Brain pericyte (primary cell): ENCODE results near the gene TENT5C.

ENCODE experiments used
- DNase-seq: peaks from one replicate; pipeline ENCODE4 v3.0.0-alpha.2; 2012; ENCODE audit warnings: low read depth, low spot score

Gene TENT5C

GRCh38 chr1:117634631-117635030 lies 28.8 kb downstream of the TENT5C start:
- DNase-seq: no peak

GRCh38 chr1:117635805-117636204 lies 30.0 kb downstream of the TENT5C start:
- no peak for DNase-seq

- DNase-seq: no peak
Measured at GRCh38 chr1:117636637-117637425, 31.0 kb downstream of the TENT5C start.

GRCh38 chr1:117638141-117638540 lies 32.3 kb downstream of the TENT5C start:
- DNase-seq: no peak

- DNase-seq: no peak
Measured at GRCh38 chr1:117638759-117639158, 32.9 kb downstream of the TENT5C start.

GRCh38 chr1:117639741-117640140 lies 33.9 kb downstream of the TENT5C start:
- no peak for DNase-seq

- no peak for DNase-seq
Measured at GRCh38 chr1:117641536-117641935, 35.7 kb downstream of the TENT5C start.

- no peak for DNase-seq
Measured at GRCh38 chr1:117642963-117643362, 37.1 kb downstream of the TENT5C start.

GRCh38 chr1:117643601-117644000 lies 37.8 kb downstream of the TENT5C start:
- no peak for DNase-seq

GRCh38 chr1:117644696-117645311 lies 39.0 kb downstream of the TENT5C start:
- DNase-seq: no peak

GRCh38 chr1:117645343-117645742 lies 39.5 kb downstream of the TENT5C start:
- no peak for DNase-seq

- no peak for DNase-seq
Measured at GRCh38 chr1:117646007-117646811, 40.4 kb downstream of the TENT5C start.

- DNase-seq: no peak
Measured at GRCh38 chr1:117646956-117647355, 41.1 kb downstream of the TENT5C start.

GRCh38 chr1:117648015-117648414 lies 42.2 kb downstream of the TENT5C start:
- DNase-seq: no peak

GRCh38 chr1:117650840-117651568 lies 45.2 kb downstream of the TENT5C start:
- DNase-seq: no peak

GRCh38 chr1:117651616-117652015 lies 45.8 kb downstream of the TENT5C start:
- no peak for DNase-seq

- no peak for DNase-seq
Measured at GRCh38 chr1:117652421-117652820, 46.6 kb downstream of the TENT5C start.

- DNase-seq: no peak
Measured at GRCh38 chr1:117653195-117653594, 47.3 kb downstream of the TENT5C start.

GRCh38 chr1:117653732-117654492 lies 48.1 kb downstream of the TENT5C start:
- no peak for DNase-seq

- no peak for DNase-seq
Measured at GRCh38 chr1:117654493-117655219, 48.8 kb downstream of the TENT5C start.
